GM21528 (cell line): Measurements from ENCODE around the gene TAF1D.
A peak's percentile ranks its signal among the peaks of the same experiment; 100 is the strongest.

Experiments used
- ATAC-seq: cut with Tn5 transposase; IDR thresholded peaks from one replicate; pipeline ENCODE4 v1.9.1; 2021; ENCODE audit warnings: mild to moderate bottlenecking, moderate library complexity; ENCODE audit not compliant: unreplicated experiment, low FRiP score

Gene TAF1D

DNA sequence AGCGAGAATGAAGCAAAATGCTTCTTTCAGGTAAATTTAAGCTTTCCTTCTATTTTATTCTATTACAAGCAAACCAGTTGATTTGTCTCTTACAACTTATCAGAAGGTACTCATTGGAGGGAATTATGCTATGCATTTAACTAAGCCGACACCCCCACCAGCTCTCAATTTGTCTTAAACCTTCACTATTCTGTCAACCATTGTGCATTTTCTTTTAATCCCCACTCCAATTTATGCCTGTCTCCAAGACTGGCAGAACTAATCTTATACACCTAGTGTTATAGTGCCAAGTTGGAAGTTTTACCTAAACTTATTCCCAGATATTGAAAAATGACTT lies 12.5 kb downstream of the TAF1D start:
- no peak for ATAC-seq

- ATAC-seq: no peak
Observed at GRCh38 chr11:93727985-93728791, 13.1 kb downstream of the TAF1D start.

DNA sequence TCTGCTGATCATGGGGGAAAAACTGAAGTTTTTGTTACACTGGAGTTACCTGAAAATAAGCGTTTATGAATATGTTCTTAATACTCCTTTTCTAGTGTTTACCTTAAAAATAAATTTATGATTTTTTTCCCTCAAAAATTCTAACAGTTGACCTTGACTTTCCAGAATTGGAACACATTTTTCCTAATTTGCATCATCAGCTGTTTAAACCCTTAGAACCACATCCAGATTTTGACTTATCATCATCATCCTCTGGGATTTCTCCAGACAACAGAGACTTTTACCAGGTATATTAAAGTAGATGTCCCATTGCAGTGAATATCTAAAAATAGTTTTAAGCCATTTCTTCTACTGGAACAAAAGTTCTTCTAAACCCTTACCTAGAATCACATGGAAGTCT lies 17.2 kb downstream of the TAF1D start:
- ATAC-seq: no peak

- no peak for ATAC-seq
Observed at GRCh38 chr11:93720522-93720921, 20.8 kb downstream of the TAF1D start.

- no peak for ATAC-seq
Observed at GRCh38 chr11:93719310-93719709, 22.0 kb downstream of the TAF1D start.

- ATAC-seq: peak; percentile 95
Observed at GRCh38 chr11:93718057-93718563, 23.2 kb downstream of the TAF1D start.

DNA sequence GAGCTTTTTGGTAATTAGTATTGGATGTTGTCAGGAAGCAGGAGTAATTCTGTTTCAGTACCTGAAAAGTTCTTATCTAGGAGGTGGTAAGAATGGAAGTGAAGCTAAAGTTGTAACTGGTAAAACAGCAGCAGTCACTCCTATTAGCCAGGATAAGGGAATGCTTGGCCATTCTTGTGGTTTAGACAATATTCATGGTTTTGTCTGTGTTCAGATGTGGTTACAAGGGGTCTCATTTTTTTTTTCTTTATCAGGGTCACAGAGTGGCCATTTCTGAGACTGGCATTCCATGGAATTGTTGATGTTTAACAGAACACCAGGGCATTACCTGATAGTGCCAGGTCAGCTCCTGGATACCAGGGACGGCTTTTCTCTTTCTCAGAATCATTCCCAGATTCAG lies 23.8 kb downstream of the TAF1D start:
- ATAC-seq: no peak

DNA sequence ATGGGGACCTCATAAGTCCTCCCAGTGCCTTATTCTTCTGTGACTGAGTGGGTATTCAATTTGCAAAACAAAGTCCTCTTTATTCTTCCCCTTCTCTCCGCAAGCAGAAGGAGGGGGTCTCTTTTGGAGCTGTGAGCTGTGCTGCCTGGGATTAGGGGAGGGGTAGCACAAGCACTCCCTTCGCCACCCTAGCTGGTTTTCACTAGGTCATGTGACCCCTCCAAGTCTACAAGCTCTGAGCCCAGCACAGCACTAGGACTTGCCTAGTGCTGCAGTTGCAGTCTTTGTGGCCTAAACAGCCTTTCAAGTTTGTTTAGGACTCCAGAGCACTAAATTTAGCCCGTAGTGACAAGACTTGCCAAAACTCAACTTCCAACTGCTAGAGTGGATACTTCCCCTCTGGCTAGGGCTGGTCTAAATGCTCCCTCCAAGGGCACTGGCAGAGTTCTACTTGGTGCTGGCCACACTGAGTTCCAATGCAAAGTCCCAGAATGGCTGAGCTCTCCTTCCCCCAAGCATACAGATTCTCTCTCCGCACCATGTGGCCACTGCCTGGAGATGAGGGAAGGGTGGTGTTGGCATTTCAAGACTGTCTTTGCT lies 25.4 kb downstream of the TAF1D start:
- no peak for ATAC-seq

DNA sequence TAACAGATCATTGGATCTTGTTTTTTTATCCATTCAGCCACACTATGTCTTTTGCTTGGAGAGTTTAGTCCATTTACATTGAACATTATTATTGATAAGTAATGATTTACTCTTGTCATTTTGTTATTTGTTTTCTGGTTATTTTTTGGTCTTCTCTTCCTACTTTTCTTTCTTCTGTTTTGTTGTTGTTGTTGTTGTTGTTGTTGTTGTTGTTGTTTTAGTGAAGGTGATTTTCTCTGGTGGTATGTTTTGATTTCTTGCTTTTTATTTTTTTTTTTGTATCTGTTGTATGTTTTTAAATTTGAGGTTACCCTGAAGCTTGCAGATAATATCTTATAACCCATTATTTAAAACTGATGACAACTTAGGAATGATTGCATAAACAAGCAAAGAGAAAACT lies 28.6 kb downstream of the TAF1D start:
- ATAC-seq: no peak

DNA sequence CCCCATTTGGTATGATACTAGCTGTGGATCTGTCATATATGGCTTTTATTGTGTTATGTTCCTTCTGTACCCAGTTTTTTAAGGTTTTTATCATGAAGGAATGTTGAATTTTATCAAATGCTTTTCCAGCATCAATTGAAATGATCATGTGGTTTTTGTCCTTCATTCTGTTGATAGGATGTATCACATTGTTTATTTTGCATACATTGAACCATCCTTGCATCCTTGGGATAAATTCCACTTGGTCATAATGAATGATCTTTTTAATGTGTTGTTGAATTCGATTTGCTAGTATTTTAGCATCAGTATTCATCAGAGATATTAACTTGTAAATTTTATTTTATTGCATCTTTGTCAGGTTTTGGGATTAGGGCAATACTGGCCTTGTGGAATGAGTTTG lies 31.1 kb downstream of the TAF1D start:
- no peak for ATAC-seq

DNA sequence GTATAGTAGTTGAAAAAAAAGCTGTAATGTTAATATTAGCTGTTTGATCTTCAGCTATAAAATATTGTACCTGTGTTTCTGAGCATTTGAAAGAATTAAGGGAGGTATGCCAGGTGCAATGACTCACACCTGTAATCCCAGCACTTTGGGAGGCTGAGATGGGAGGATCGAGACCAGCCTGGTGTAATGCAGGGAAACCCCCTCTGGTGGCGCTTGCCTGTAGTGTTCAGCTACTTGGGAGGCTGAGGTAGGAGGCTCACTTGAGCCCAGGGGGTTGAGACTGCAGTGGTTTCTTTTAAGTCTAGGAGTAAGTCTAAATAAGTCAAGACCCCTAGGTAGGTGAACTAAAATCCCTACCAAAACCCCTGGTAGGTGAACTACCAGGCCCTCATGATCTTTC lies 37.1 kb downstream of the TAF1D start:
- no peak for ATAC-seq

DNA sequence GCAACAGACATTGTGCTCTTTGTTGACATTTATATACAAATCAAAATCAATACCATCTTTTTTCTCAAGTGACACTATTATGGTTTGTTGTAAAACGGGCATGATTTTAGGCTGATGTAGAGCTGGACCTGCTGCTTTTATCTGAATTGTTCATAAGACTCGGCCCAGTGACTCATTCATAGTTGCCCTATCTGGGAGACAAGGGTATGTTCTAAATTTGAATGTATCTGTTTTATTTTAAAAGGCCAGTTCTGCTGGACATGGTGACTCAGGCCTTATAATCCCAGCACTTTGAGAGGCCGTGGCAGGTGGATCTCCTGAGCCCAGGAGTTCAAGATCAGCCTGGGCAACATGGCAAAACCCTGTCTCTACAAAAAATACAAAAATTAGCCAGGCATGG lies 40.5 kb downstream of the TAF1D start:
- ATAC-seq: no peak

- ATAC-seq: no peak
Observed at GRCh38 chr11:93697611-93698010, 43.7 kb downstream of the TAF1D start.

DNA sequence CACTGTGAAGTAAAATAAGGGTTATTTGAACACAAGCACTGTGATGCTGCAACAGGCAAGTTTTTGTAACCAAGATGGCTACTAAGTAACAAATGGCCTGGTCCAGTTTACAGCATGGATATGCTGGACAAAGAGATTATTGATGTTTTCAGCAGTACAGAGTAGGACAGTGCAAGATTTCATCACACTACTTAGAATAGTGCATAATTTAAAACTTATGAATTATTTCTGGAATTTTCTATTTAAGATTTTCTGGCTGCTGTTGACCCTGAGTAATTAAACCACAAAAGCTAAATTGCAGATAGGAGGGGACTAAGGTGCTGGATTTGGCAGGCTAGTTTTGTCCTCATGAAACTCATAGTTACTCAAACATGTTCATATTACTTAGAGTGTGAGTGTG lies 46.7 kb downstream of the TAF1D start:
- no peak for ATAC-seq

- no peak for ATAC-seq
Observed at GRCh38 chr11:93694109-93694508, 47.2 kb downstream of the TAF1D start.

GRCh38 chr11:93689240-93689639 lies 52.1 kb downstream of the TAF1D start:
- ATAC-seq: peak; percentile 98

GRCh38 chr11:93686812-93687211 lies 54.5 kb downstream of the TAF1D start:
- no peak for ATAC-seq

DNA sequence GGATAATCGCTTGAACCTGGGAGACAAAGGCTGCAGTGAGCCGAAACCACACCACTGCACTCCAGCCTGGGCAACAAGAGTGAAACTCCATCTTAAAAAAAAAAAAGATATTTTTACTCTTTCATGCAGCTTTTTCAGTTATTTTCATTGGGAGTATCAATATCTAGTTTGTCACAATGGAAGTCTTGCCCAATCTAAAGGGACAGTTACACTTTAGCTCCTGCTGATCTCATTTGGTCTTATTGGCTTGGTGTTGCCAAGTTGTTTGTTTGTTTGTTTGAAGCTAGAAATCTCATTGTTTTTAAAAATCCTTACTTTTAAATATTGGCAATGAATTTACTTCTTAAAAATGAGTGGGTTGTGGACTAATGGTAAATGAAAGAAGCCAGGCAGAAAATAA lies 55.1 kb downstream of the TAF1D start:
- no peak for ATAC-seq
